Aorta (tissue), 5 donors: Measurements from ENCODE around the gene SKAP2. TPM values are rescaled to one million over a fixed set of nuclear protein-coding genes. Genes with fewer than 3 reads are reported as not detected.

Experiments
- ATAC-seq: fragments of 200-7000 bp; cut with Tn5 transposase; one replicate; pipeline ENCODE4 v1.9.1; 2022; ENCODE audit warnings: moderate library complexity; ENCODE audit not compliant: low FRiP score
- DNase-seq, 2 donors: peaks; one replicate each; pipeline ENCODE4 v3.0.0-alpha.2; 2020
- H3K27ac ChIP-seq, 2 donors: one replicate each; pipeline ENCODE4 v1.5.1; 2013; ENCODE audit warnings: low read length in 2 of 2, mild to moderate bottlenecking in 2 of 2, moderate library complexity in 2 of 2, control low read depth in 1 of 2, inconsistent platforms in 1 of 2, low read depth in 1 of 2
- H3K27me3 ChIP-seq, 2 donors: one replicate each; pipeline ENCODE4 v1.6.1; 2013; ENCODE audit warnings: control low read depth in 1 of 2, low read length in 1 of 2, mild to moderate bottlenecking in 1 of 2, moderate library complexity in 1 of 2; ENCODE audit not compliant: insufficient read depth in 2 of 2, control insufficient read depth in 1 of 2
- H3K36me3 ChIP-seq, 2 donors: one replicate each; pipeline ENCODE4 v1.6.1; 2013; ENCODE audit warnings: control low read depth in 1 of 2, low read length in 1 of 2, mild to moderate bottlenecking in 1 of 2; ENCODE audit not compliant: insufficient read depth in 2 of 2, control insufficient read depth in 1 of 2
- H3K4me1 ChIP-seq, 2 donors: one replicate each; pipeline ENCODE4 v1.6.1; 2013; ENCODE audit warnings: low read length in 2 of 2, control low read depth in 1 of 2, mild to moderate bottlenecking in 1 of 2, moderate library complexity in 1 of 2; ENCODE audit not compliant: insufficient read depth in 2 of 2, control insufficient read depth in 1 of 2
- H3K4me3 ChIP-seq, 2 donors: one replicate each; pipeline ENCODE4 v1.5.1; 2013; ENCODE audit warnings: low read length in 2 of 2, control low read depth in 1 of 2, mild to moderate bottlenecking in 1 of 2
- H3K9me3 ChIP-seq: one replicate; pipeline ENCODE4 v1.6.1; 2013; ENCODE audit warnings: mild to moderate bottlenecking, low read length; ENCODE audit not compliant: control insufficient read depth
- WGBS, 2 donors: extraction: QIAGEN DNeasy Blood & Tissue Kit; methylation state at CpG; one replicate each; pipeline ENCODE4 v1.1.7; 2013; 5-methylcytosine and 5-hydroxymethylcytosine counted together
- intact Hi-C, 2 donors: fragments of 100-400 bp; cut with DNase I; formaldehyde crosslinking; loops; one replicate each; pipeline versions ENCODE4 v1.14.2 to v1.15.0; 2022
- polyA plus RNA-seq, 2 donors: library from polyadenylated mRNA; stranded (reverse); fragments of 200-250 nt; gene quantifications; one replicate each; pipeline ENCODE4 v1.2.3, GENCODE V29; 2013
- total RNA-seq, 2 donors: library from RNA; stranded (reverse); fragmentation: NEBNext Ultra II Directional; extraction: Animal tissue kit (Norgen Biotek cat#: 25700); gene quantifications; one replicate each; pipeline ENCODE4 v1.2.1, GENCODE V29; 2021
- donor health status: healthy with polysubstance abuse.
- donor health status: Bipolar disorder and iron deficiency.
- donor health status: DM: no; HTN: no; CAD: no.
- donor health status: DM: no; HTN: no; CAD: no.
- donor health status: DM: yes; HTN: yes; CAD: no.

SKAP2 gene
- total and polyA plus RNA-seq, 4 donors = 11.4 to 48.5 (median 27.9) TPM

DNA sequence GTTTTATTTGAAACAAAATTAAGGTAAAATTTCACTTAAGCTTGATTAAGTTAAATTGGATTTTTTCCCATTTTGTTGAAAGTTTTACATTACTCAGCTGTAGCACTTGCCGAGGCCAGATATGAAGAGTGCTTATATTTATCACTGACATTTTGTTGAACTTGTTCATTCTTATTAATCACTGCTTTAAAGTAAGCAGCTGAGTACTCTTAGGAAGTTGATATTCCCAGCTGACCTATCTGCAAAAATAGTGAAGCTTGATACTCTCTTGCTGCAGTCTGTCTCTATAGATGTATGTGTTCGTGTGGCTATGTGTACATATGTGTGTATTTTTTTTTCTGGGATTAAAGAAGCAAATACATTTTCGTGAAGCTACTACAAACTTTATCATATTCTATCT is 150.0 kb downstream of the SKAP2 start:
- no peaks in the 10 kb centered on the region for H3K27me3 ChIP-seq
- no peak overlapping the region for H3K27ac ChIP-seq
- no peak overlapping the region for H3K4me3 ChIP-seq
- intact Hi-C loops = no loop called here
- no peaks in the 10 kb centered on the region for H3K36me3 ChIP-seq
- WGBS, 2 donors = 87 to 93% methylated on average over 3 of the region's 3 CpGs
- H3K4me1 ChIP-seq = no peaks in the 10 kb centered on the region
- ATAC-seq = no peak
- no peak for DNase-seq
- H3K9me3 ChIP-seq = peaks cover 1% of the 10 kb centered on the region

GRCh38 chr7:26714006-26714405 is 150.4 kb downstream of the SKAP2 start:
- DNase-seq (no peak), ATAC-seq (no peak)
- Histone ChIP-seq H3K4me1 (no peaks in the 10 kb centered on the region), H3K4me3 (no peak overlapping the region), H3K9me3 (peaks cover 1% of the 10 kb centered on the region), H3K36me3 (no peaks in the 10 kb centered on the region), H3K27ac (no peak overlapping the region), H3K27me3 (no peaks in the 10 kb centered on the region)
- intact Hi-C loops = no loop called here
- WGBS, 2 donors = 90 to 94% methylated on average over 2 of the region's 2 CpGs

- Histone ChIP-seq H3K27ac (no peak overlapping the region), H3K4me3 (no peak overlapping the region), H3K9me3 (no peaks in the 10 kb centered on the region), H3K36me3 (no peaks in the 10 kb centered on the region), H3K4me1 (peaks cover 3 to 6% of the 10 kb centered on the region in 2 donors), H3K27me3 (no peaks in the 10 kb centered on the region)
- ATAC-seq = no peak
- DNase-seq = no peak
- intact Hi-C loops = no loop called here
- WGBS, 2 donors = 93 to 94% methylated on average over 1 of the region's 1 CpG
These were observed 155.0 kb downstream of the SKAP2 start for GRCh38 chr7:26709210-26709990.

DNA sequence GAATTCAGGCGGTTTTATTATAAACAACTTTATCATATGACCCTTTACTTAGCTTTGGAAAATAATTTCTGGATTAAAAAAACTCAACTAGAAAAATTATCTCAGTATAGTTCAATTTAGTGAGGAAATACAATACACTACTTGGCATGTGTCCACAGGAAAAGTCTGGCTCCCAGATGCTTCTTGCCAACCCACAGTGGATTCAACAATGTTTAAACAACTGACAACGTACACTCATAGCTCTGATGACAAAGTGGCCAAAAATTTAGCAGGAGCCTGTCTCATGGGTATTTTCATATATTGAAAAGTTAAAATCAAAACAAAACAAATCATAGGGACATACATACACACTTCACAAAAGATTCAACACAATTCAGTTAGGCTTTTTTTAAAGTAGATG is 158.8 kb downstream of the SKAP2 start:
- H3K36me3 ChIP-seq = no peaks in the 10 kb centered on the region
- intact Hi-C loops = no loop called here
- no peaks in the 10 kb centered on the region for H3K27me3 ChIP-seq
- ATAC-seq = peak; percentile 74
- H3K4me3 ChIP-seq = no peak overlapping the region
- peaks cover 3 to 6% of the 10 kb centered on the region in 2 donors for H3K4me1 ChIP-seq
- DNase-seq = no peak
- 4 to 7% methylated on average over 2 of the region's 2 CpGs for WGBS, 2 donors
- H3K27ac ChIP-seq = no peak overlapping the region
- H3K9me3 ChIP-seq = no peaks in the 10 kb centered on the region

DNA sequence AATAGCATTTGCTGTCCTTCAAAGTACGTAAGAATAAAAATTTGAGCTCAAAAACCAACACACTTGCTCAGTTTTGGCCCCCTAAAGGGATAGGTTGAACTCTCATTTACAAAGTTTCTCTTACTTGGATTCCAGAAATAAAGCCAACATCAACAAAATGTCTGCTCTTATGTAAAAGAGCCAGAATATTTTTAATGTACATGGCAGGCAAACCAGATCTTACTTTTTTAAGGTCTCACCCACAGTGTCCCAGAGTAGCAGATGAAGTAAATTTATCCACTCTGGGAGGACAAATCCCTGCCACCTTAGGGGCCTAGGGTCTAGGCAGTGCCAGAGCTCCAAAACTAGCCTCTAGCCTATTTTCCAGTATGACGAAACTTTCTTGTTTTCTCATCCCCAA is 159.6 kb downstream of the SKAP2 start:
- H3K4me1 ChIP-seq = peaks cover 3 to 6% of the 10 kb centered on the region in 2 donors
- WGBS, 2 donors = 5 to 14% methylated on average over 2 of the region's 2 CpGs
- no peak for DNase-seq
- intact Hi-C loops = loop anchor here in 1 of 2 donors (5.0 kb wide), 1 partner anchor 148 kb away; no protein-coding TSS in a partner anchor
- H3K4me3 ChIP-seq = no peak overlapping the region
- H3K27ac ChIP-seq = no peak overlapping the region
- peak; percentile 87 for ATAC-seq
- no peaks in the 10 kb centered on the region for H3K9me3 ChIP-seq
- no peaks in the 10 kb centered on the region for H3K27me3 ChIP-seq
- H3K36me3 ChIP-seq = no peaks in the 10 kb centered on the region

DNA sequence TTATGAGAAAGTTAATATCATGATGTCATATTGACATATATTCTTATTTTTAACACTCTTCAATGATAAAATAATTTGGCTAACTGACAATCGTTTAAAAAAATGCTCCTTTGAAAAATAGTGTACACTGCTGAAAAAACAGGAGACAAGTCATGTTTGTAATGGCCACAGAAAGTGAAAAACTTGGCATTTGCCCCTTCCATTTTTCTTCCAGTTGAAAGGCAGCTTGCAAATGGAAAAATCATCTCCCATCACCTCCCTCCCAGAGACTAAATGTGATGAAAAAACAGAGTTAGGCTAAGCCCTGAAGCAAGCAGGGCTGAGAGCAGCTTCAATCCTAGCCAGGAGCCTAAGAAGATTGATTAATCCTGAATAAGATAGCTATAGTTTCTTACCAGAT is 160.4 kb downstream of the SKAP2 start:
- Histone ChIP-seq H3K27me3 (no peaks in the 10 kb centered on the region), H3K36me3 (no peaks in the 10 kb centered on the region), H3K27ac (no peak overlapping the region), H3K4me3 (no peak overlapping the region), H3K4me1 (peaks cover 3 to 6% of the 10 kb centered on the region in 2 donors), H3K9me3 (no peaks in the 10 kb centered on the region)
- DNase-seq = no peak
- WGBS, 2 donors = 4 to 23% methylated on average over 1 of the region's 1 CpG
- intact Hi-C loops = loop anchor here in 1 of 2 donors (5.0 kb wide), 1 partner anchor 148 kb away; no protein-coding TSS in a partner anchor
- ATAC-seq = no peak

DNA sequence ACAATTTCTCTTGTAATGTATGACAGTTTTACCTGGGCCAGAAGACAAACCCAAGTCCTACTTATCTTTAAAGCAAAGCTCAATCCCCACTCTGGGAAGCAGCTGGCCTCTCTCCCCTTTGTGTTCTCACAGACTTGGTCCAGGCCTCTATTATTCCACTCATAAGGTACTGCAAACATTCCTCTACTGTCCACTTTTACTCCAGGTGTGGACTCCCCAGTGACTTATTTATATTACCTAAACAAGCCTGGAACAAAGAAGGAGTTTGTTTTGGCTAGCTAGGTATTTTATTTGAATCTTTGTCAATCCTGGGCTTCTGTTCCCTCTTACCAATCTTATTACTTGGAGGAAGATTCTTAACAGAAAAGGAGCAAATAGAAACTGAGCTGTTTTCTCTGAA is 163.5 kb downstream of the SKAP2 start:
- no peak overlapping the region for H3K4me3 ChIP-seq
- peaks cover 3 to 6% of the 10 kb centered on the region in 2 donors for H3K4me1 ChIP-seq
- ATAC-seq (no peak), DNase-seq (no peak)
- intact Hi-C loops = loop anchor here in 1 of 2 donors (5.0 kb wide), 1 partner anchor 151 kb away; no protein-coding TSS in a partner anchor
- H3K27ac ChIP-seq = no peak overlapping the region
- H3K9me3 ChIP-seq = no peaks in the 10 kb centered on the region
- no peaks in the 10 kb centered on the region for H3K36me3 ChIP-seq
- no peaks in the 10 kb centered on the region for H3K27me3 ChIP-seq

DNA sequence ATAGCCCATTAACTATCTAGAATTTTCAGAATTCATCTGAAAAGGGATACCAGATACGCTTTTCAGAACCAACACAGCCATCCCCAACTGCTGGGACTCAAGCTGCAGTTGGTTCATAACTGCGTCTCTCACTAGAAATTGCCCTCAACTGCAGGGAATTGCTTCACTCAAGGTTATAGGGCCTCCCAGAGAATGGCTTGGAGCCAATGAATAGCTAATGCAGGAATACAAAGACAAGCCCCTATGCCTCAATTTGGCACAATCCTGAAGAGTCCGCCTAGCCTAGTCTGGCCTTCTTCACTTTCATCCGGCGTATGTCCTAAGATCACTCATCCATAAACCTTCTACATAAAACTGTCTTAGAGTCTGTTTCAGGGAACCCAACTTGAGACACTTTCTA is 164.0 kb downstream of the SKAP2 start:
- 96 to 97% methylated on average over 5 of the region's 5 CpGs for WGBS, 2 donors
- DNase-seq (no peak), ATAC-seq (peak; percentile 17)
- no peak overlapping the region for H3K4me3 ChIP-seq
- intact Hi-C loops = loop anchor here in 1 of 2 donors (5.0 kb wide), 1 partner anchor 152 kb away; no protein-coding TSS in a partner anchor
- H3K4me1 ChIP-seq = peaks cover 3 to 6% of the 10 kb centered on the region in 2 donors
- no peaks in the 10 kb centered on the region for H3K27me3 ChIP-seq
- no peaks in the 10 kb centered on the region for H3K9me3 ChIP-seq
- H3K36me3 ChIP-seq = no peaks in the 10 kb centered on the region
- H3K27ac ChIP-seq = no peak overlapping the region

DNA sequence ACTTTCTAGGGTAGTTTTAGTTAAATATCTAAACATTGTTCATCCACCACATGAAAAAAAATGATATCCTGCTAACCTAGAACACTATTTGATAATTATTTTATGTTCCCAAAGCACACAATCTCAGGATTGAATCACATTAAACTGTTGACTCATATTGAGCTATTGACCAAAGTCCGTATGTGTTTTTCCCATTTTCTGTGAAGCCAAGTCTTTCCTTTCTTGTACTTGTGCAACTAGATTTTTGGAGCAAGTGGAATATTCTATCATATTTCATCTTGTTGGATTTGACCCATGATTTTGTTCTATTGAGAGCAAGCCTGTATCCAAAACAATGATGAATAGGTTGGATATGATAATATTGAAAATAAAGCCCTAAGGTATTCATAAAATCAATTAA is 164.6 kb downstream of the SKAP2 start:
- Histone ChIP-seq H3K4me1 (peaks cover 3% of the 10 kb centered on the region in 2 donors), H3K4me3 (no peak overlapping the region), H3K27me3 (no peaks in the 10 kb centered on the region), H3K36me3 (no peaks in the 10 kb centered on the region), H3K9me3 (no peaks in the 10 kb centered on the region), H3K27ac (no peak overlapping the region)
- DNase-seq = no peak
- intact Hi-C loops = loop anchor here in 1 of 2 donors (5.0 kb wide), 1 partner anchor 153 kb away; no protein-coding TSS in a partner anchor
- 85 to 89% methylated on average over 1 of the region's 1 CpG for WGBS, 2 donors
- ATAC-seq = peak; percentile 85
